Measurements from ENCODE around the gene DR1. TPM values are rescaled to one million over a fixed set of nuclear protein-coding genes. Genes with fewer than 3 reads are reported as not detected.

The DR1 gene
- total and polyA plus RNA-seq, 2 of the 8 experiments (the other 6 are each of a cell fraction or from before 2014, with no cell fraction given), result 13.1 to 62.3 TPM

DNA sequence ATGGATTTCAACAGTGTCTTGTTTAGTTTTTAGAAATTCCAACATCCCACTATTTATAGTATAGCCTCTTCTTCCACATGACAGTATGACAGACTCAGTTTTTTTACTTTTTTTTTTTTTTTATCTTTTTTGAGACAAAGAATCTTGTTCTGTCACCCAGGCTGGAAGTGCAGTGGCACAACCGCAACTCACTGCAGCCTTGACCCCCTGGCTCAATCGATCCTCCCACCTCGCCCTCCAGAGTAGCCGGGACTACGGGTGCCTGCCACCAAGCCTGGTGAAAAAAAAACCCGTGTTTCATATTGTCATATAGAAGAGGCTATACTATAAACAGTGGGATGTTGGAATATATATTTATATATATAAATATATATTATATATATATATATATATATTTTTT lies 1.2 kb upstream of the DR1 start:
- H3K27me3 ChIP-seq (replicated peaks in 1 of 4; ENCODE audit: control insufficient read depth in 3 of 4, extremely low read depth in 1 of 4, insufficient read depth in 3 of 4, low read length in 3 of 4), result no peaks in the 10 kb centered on the region
- no peak overlapping the region for H4K5ac ChIP-seq (ENCODE audit: insufficient read length, low read depth, low read length)
- no peak overlapping the region for H3K14ac ChIP-seq (ENCODE audit: insufficient read length)
- ChIA-PET POLR2A (ENCODE audit: partially characterized antibody) (interaction anchor here (0.9 to 6.2 kb wide), 9 partner anchors 8 to 265 kb away, joined by 3 to 35 read pairs (median 5); partner anchors contain the start of gene MTF2), CTCF (ENCODE audit: partially characterized antibody) (no interaction called here)
- TF ChIP-seq CEBPB (IDR thresholded peaks at IDR 0.05; ENCODE audit: low read depth, low read length), result no peak
- no peak for TF ChIP-seq TAF7 (optimal IDR thresholded peaks at IDR 0.05; ENCODE audit: borderline replicate concordance, low read depth, low read length)
- TF ChIP-seq HDAC6 (IDR thresholded peaks at IDR 0.05; ENCODE audit: low read depth, low read length), result no peak
- TF ChIP-seq CREB1 (IDR thresholded peaks at IDR 0.05), result no peak
- TF ChIP-seq RXRA (IDR thresholded peaks at IDR 0.05; ENCODE audit: insufficient read depth, low read depth, low read length), result no peak
- no peak for TF ChIP-seq EP300 (IDR thresholded peaks at IDR 0.05; ENCODE audit: borderline replicate concordance in 1 of 2, low read depth in 2 of 2, low read length in 2 of 2)
- no peak for TF ChIP-seq BRCA1 (IDR thresholded peaks at IDR 0.05; ENCODE audit: low read depth, low read length)
- TF ChIP-seq CTBP2 (IDR thresholded peaks at IDR 0.05; ENCODE audit: borderline replicate concordance, insufficient read depth, insufficient read length, low read length), result no peak
- TF ChIP-seq, protein P1, sequence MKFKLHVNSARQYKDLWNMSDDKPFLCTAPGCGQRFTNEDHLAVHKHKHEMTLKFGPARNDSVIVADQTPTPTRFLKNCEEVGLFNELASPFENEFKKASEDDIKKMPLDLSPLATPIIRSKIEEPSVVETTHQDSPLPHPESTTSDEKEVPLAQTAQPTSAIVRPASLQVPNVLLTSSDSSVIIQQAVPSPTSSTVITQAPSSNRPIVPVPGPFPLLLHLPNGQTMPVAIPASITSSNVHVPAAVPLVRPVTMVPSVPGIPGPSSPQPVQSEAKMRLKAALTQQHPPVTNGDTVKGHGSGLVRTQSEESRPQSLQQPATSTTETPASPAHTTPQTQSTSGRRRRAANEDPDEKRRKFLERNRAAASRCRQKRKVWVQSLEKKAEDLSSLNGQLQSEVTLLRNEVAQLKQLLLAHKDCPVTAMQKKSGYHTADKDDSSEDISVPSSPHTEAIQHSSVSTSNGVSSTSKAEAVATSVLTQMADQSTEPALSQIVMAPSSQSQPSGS (IDR thresholded peaks at IDR 0.05; ENCODE audit: low read length), result no peak
- H2BK20ac ChIP-seq (ENCODE audit: low read length), result no peak overlapping the region
- DNase-seq (ENCODE audit: low read depth in 1 of 2, low spot score in 2 of 2), result no peak
- no peaks in the 10 kb centered on the region; a peak in 1 of 8 replicates for H3K36me3 ChIP-seq (ENCODE audit: control insufficient read depth in 2 of 4, insufficient read depth in 4 of 4, low read length in 3 of 4)
- no peak overlapping the region for H3K56ac ChIP-seq (replicated peaks; ENCODE audit: insufficient read length, low read depth, low read length)
- 0 out of 2 replicates have a peak, but pooled peaks cover 2% of the 10 kb centered on the region for H3K79me1 ChIP-seq (ENCODE audit: low read depth, low read length)
- no peaks in the 10 kb centered on the region; a peak in 1 of 7 replicates for H3K4me1 ChIP-seq (replicated peaks in 1 of 4; ENCODE audit: control insufficient read depth in 3 of 4, insufficient read depth in 4 of 4, low read length in 3 of 4)
- H2BK12ac ChIP-seq (ENCODE audit: low read depth, low read length), result no peak overlapping the region
- no peak overlapping the region for H3K9ac ChIP-seq (replicated peaks in 1 of 4; ENCODE audit: extremely low read depth in 1 of 4, low read depth in 3 of 4, low read length in 3 of 4)
- no peak for FAIRE-seq
- H3K79me2 ChIP-seq (ENCODE audit: control insufficient read depth in 1 of 2, insufficient read depth in 2 of 2, low read length in 2 of 2), result peaks cover 21 to 39% of the 10 kb centered on the region in 2 experiments
- peaks cover 4 to 5% of the 10 kb centered on the region in 2 experiments for H4K20me1 ChIP-seq (replicated peaks in 1 of 2; ENCODE audit: control insufficient read depth in 1 of 2, insufficient read depth in 2 of 2, low read length in 2 of 2)
- H2BK15ac ChIP-seq (ENCODE audit: low read length), result no peak overlapping the region
- no peak overlapping the region for H2BK120ac ChIP-seq (replicated peaks; ENCODE audit: low read depth, low read length)
- 0 out of 8 replicates have a peak overlapping the region, but pooled peaks of 1 of the 4 experiments have one; percentile 44 for H3K4me3 ChIP-seq (ENCODE audit: extremely low read depth in 1 of 4, insufficient read depth in 2 of 4, low read depth in 3 of 4, low read length in 4 of 4)
- H4K8ac ChIP-seq (ENCODE audit: extremely low read depth, insufficient read depth, low read length), result no peak overlapping the region
- H2BK5ac ChIP-seq (ENCODE audit: low read depth, low read length), result no peak overlapping the region
- 92% methylated on average over 6 of the region's 6 CpGs; no CpG with 5 or more reads in 1 of the 2 experiments for WGBS, 2 experiments (ENCODE audit: extremely low coverage in 1 of 2, insufficient coverage in 1 of 2, insufficient read length in 1 of 2, insufficient replicate concordance in 2 of 2, low coverage in 1 of 2, low lambda C conversion rate in 2 of 2, missing lambda C conversion rate in 1 of 2)
- H3K9me3 ChIP-seq (ENCODE audit: insufficient read depth in 2 of 2, low read depth in 1 of 2, low read length in 1 of 2), result no peaks in the 10 kb centered on the region
- H3K23ac ChIP-seq (ENCODE audit: insufficient read length), result no peak overlapping the region
- peak overlapping the region in 1 of 2 experiments; percentile 97; a peak in 2 of 4 replicates for H3K4me2 ChIP-seq (ENCODE audit: insufficient read depth in 1 of 2, low read depth in 2 of 2, low read length in 2 of 2)
- H2AFZ ChIP-seq (ENCODE audit: low read length), result no peak overlapping the region
- H3K4ac ChIP-seq (replicated peaks; ENCODE audit: insufficient read length, low read depth, low read length), result no peak overlapping the region
- H3K27ac ChIP-seq (ENCODE audit: low read depth, low read length), result no peak overlapping the region
- H3K18ac ChIP-seq (ENCODE audit: extremely low read depth, low read length), result no peak overlapping the region
- H2AK5ac ChIP-seq (ENCODE audit: low read depth, low read length), result no peak overlapping the region
- no peak overlapping the region for H4K91ac ChIP-seq (replicated peaks; ENCODE audit: insufficient read length, low read length)
- peaks cover 6% of the 10 kb centered on the region for H3K23me2 ChIP-seq (ENCODE audit: low read depth, low read length)
